Measurements from ENCODE around the gene PTGS1.

The PTGS1 gene

GRCh38 chr9:122374885-122375420 lies 4.1 kb downstream of the PTGS1 start:
- no peak for DNase-seq (ENCODE audit: low read depth in 2 of 2)

GRCh38 chr9:122376796-122377195 lies 6.0 kb downstream of the PTGS1 start:
- DNase-seq (ENCODE audit: low read depth in 2 of 2), result no peak

- DNase-seq (ENCODE audit: low read depth in 2 of 2), result no peak
These were observed 6.7 kb downstream of the PTGS1 start for GRCh38 chr9:122377241-122378164.

- no peak for DNase-seq (ENCODE audit: low read depth in 2 of 2)
These were observed 7.4 kb downstream of the PTGS1 start for GRCh38 chr9:122378236-122378635.

GRCh38 chr9:122379340-122379739 lies 8.5 kb downstream of the PTGS1 start:
- DNase-seq (ENCODE audit: low read depth in 2 of 2), result no peak

- no peak for DNase-seq (ENCODE audit: low read depth in 2 of 2)
These were observed 9.5 kb downstream of the PTGS1 start for GRCh38 chr9:122380293-122380692.

- no peak for DNase-seq (ENCODE audit: low read depth in 2 of 2)
These were observed 10.6 kb downstream of the PTGS1 start for GRCh38 chr9:122381206-122381950.

GRCh38 chr9:122382901-122383850 lies 12.4 kb downstream of the PTGS1 start:
- no peak for DNase-seq (ENCODE audit: low read depth in 2 of 2)

- DNase-seq (ENCODE audit: low read depth in 2 of 2), result no peak
These were observed 13.2 kb downstream of the PTGS1 start for GRCh38 chr9:122383992-122384461.

GRCh38 chr9:122386311-122386872 lies 15.6 kb downstream of the PTGS1 start:
- no peak for DNase-seq (ENCODE audit: low read depth in 2 of 2)

GRCh38 chr9:122387536-122387935 lies 16.7 kb downstream of the PTGS1 start:
- DNase-seq (ENCODE audit: low read depth in 2 of 2), result no peak

- no peak for DNase-seq (ENCODE audit: low read depth in 2 of 2)
These were observed 18.4 kb downstream of the PTGS1 start for GRCh38 chr9:122389195-122389594.

- no peak for DNase-seq (ENCODE audit: low read depth in 2 of 2)
These were observed 19.1 kb downstream of the PTGS1 start for GRCh38 chr9:122389799-122390481.

- DNase-seq (ENCODE audit: low read depth in 2 of 2), result no peak
These were observed 21.5 kb downstream of the PTGS1 start for GRCh38 chr9:122392284-122392683.

- DNase-seq (ENCODE audit: low read depth in 2 of 2), result no peak
These were observed 21.9 kb downstream of the PTGS1 start for GRCh38 chr9:122392714-122393113.

- DNase-seq (ENCODE audit: low read depth in 2 of 2), result no peak
These were observed 22.6 kb downstream of the PTGS1 start for GRCh38 chr9:122393284-122393983.

- no peak for DNase-seq (ENCODE audit: low read depth in 2 of 2)
These were observed 23.7 kb downstream of the PTGS1 start for GRCh38 chr9:122394265-122395125.

GRCh38 chr9:122396614-122397148 lies 25.9 kb downstream of the PTGS1 start:
- DNase-seq (ENCODE audit: low read depth in 2 of 2), result no peak

- DNase-seq (ENCODE audit: low read depth in 2 of 2), result no peak
These were observed 26.9 kb downstream of the PTGS1 start for GRCh38 chr9:122397749-122398148.

All from stimulated activated CD8-positive, alpha-beta memory T cell treated with anti-CD3 and anti-CD28 coated beads, Interleukin-7, amount 100 ng/mL, for 4 hours (primary cell).